22Rv1 (cell line): ENCODE data around the gene LRRC32.
"Not testable (repeated sequence)": the region's sequence is repeated elsewhere in the genome, so short reads cannot be mapped to it uniquely, and the experiment has no call there.

Experiments
- H3K27ac ChIP-seq: fragments of 450-650 bp; 2 replicates; pipeline ENCODE4 v1.5.1; 2017
- CTCF ChIP-seq: fragments of 450-650 bp; IDR thresholded peaks from 2 replicates; pipeline ENCODE4 v1.5.1; 2017; ENCODE audit warnings: mild to moderate bottlenecking
- ZFX ChIP-seq: fragments of 450-650 bp; IDR thresholded peaks from 2 replicates; pipeline ENCODE4 v1.6.1; 2017; ENCODE audit warnings: antibody characterized with exemption, borderline replicate concordance

LRRC32 gene

GRCh38 chr11:76610871-76611475 is 59.6 kb downstream of the LRRC32 start:
- no peak for TF ChIP-seq CTCF
- TF ChIP-seq ZFX = no peak
- no peak overlapping the region for H3K27ac ChIP-seq

GRCh38 chr11:76610371-76610770 is 60.2 kb downstream of the LRRC32 start:
- TF ChIP-seq CTCF (no peak), ZFX (no peak)
- H3K27ac ChIP-seq = no peak overlapping the region

- no peak overlapping the region for H3K27ac ChIP-seq
- TF ChIP-seq ZFX (no peak), CTCF (no peak)
These were observed 60.7 kb downstream of the LRRC32 start for GRCh38 chr11:76609736-76610370.

GRCh38 chr11:76608879-76609460 is 61.6 kb downstream of the LRRC32 start:
- H3K27ac ChIP-seq = not testable (repeated sequence)

GRCh38 chr11:76608228-76608627 is 62.3 kb downstream of the LRRC32 start:
- H3K27ac ChIP-seq = not testable (repeated sequence)
